ENCODE results near the gene CORO7. TPM values are rescaled to one million over a fixed set of nuclear protein-coding genes. Genes with fewer than 3 reads are reported as not detected.

CORO7 gene
- total and polyA plus RNA-seq, 7 donors = 3.4 to 7.9 (median 5.8) TPM

- intact Hi-C loops (cut with DNase I) = no loop called here
- H3K36me3 ChIP-seq (ENCODE audit: insufficient read depth in 1 of 2, low read depth in 1 of 2) = peaks cover 0 to 9% of the 10 kb centered on the region in 2 donors
- ATAC-seq (peak; percentile 92 to 94 (median 94)), DNase-seq (peak; percentile 98 to 99)
- peak; percentile 18 for TF ChIP-seq CTCF (IDR thresholded peaks at IDR 0.05)
- 0 to 1% (median 1%) methylated on average over 64 to 81 of the region's 81 CpGs for WGBS, 3 donors
- H3K4me1 ChIP-seq = peaks cover 30% of the 10 kb centered on the region
- H3K27ac ChIP-seq = peak within 1 kb of the TSS; percentile 85
- peak within 1 kb of the TSS; percentile 72 for H3K4me3 ChIP-seq
- no peaks in the 10 kb centered on the region for H3K9me3 ChIP-seq
- H3K27me3 ChIP-seq (ENCODE audit: insufficient read depth in 3 of 3, low read length in 2 of 3) = no peaks in the 10 kb centered on the region
Observed at GRCh38 chr16:4350787-4351659, 65.4 kb downstream of the CORO7 start, which contains the start of gene PAM16. Gene PAM16, minus strand, starts transcription at chr16:4351321. Its CDS starts 87 bp downstream, at chr16:4351234.

GRCh38 chr16:4350365-4350786 lies 66.0 kb downstream of the CORO7 start:
- no peaks in the 10 kb centered on the region for H3K27me3 ChIP-seq (ENCODE audit: insufficient read depth in 3 of 3, low read length in 2 of 3)
- H3K27ac ChIP-seq = peak overlapping the region; percentile 85
- H3K36me3 ChIP-seq (ENCODE audit: insufficient read depth in 1 of 2, low read depth in 1 of 2) = peaks cover 0 to 9% of the 10 kb centered on the region in 2 donors
- H3K4me3 ChIP-seq = peak overlapping the region; percentile 72
- peaks cover 36% of the 10 kb centered on the region for H3K4me1 ChIP-seq
- DNase-seq (no peak), ATAC-seq (no peak)
- 32 to 36% (median 35%) methylated on average over 24 of the region's 24 CpGs for WGBS, 3 donors
- no peaks in the 10 kb centered on the region for H3K9me3 ChIP-seq
- intact Hi-C loops (cut with DNase I) = no loop called here
- TF ChIP-seq CTCF (IDR thresholded peaks at IDR 0.05) = no peak

- intact Hi-C loops (cut with DNase I) = no loop called here
- H3K4me1 ChIP-seq = peaks cover 41% of the 10 kb centered on the region
- 92 to 94% (median 94%) methylated on average over 5 of the region's 5 CpGs for WGBS, 3 donors
- no peak overlapping the region for H3K4me3 ChIP-seq
- no peaks in the 10 kb centered on the region for H3K27me3 ChIP-seq (ENCODE audit: insufficient read depth in 3 of 3, low read length in 2 of 3)
- H3K27ac ChIP-seq = no peak overlapping the region
- ATAC-seq = no peak
- H3K36me3 ChIP-seq (ENCODE audit: insufficient read depth in 1 of 2, low read depth in 1 of 2) = peaks cover 0 to 3% of the 10 kb centered on the region in 2 donors
- no peaks in the 10 kb centered on the region for H3K9me3 ChIP-seq
- no peak for TF ChIP-seq CTCF (IDR thresholded peaks at IDR 0.05)
- DNase-seq = no peak
Observed at GRCh38 chr16:4349332-4349731, 67.1 kb downstream of the CORO7 start.

GRCh38 chr16:4347765-4348509 lies 68.5 kb downstream of the CORO7 start:
- no peak for TF ChIP-seq CTCF (IDR thresholded peaks at IDR 0.05)
- H3K27ac ChIP-seq = peak overlapping the region; percentile 53
- peaks cover 45% of the 10 kb centered on the region for H3K4me1 ChIP-seq
- intact Hi-C loops (cut with DNase I) = no loop called here
- H3K4me3 ChIP-seq = no peak overlapping the region
- H3K27me3 ChIP-seq (ENCODE audit: insufficient read depth in 3 of 3, low read length in 2 of 3) = no peaks in the 10 kb centered on the region
- peaks cover 0 to 3% of the 10 kb centered on the region in 2 donors for H3K36me3 ChIP-seq (ENCODE audit: insufficient read depth in 1 of 2, low read depth in 1 of 2)
- 55 to 72% (median 65%) methylated on average over 17 of the region's 17 CpGs for WGBS, 3 donors
- ATAC-seq (peak in 2 of 4 donors; percentile 18 to 42), DNase-seq (no peak)
- no peaks in the 10 kb centered on the region for H3K9me3 ChIP-seq

Data from psoas muscle (tissue), 8 donors.